ENCODE results near the gene FAM83B.
"Not testable (repeated sequence)": the region's sequence is repeated elsewhere in the genome, so short reads cannot be mapped to it uniquely, and the experiment has no call there.

Gene FAM83B

DNA sequence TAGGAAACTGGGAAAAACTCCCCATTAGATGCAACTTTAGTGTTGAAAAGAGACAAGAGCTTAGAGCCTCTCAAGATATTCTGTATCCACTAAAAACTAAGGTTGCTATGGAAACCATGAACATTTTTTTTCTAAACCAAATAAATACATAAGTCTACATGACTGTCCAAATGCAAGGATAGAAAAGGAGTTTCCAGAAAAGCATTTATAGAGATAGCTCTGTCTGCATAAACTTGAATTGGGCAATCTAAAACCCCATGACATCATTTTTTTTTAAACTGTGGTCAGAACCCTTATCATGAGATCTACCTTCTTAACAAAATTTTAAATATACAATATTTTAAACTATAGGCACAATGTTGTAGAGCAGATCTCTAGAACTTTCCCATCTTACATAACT, 36.4 kb upstream of the FAM83B start:
- Histone ChIP-seq H3K27ac (ENCODE audit: insufficient read depth in 1 of 2, low read depth in 1 of 2, low read length in 2 of 2, poor library complexity in 1 of 2, severe bottlenecking in 2 of 2) (no peak overlapping the region), H3K9me3 (ENCODE audit: control extremely low read depth in 1 of 5, control insufficient read depth in 4 of 5, insufficient read depth in 2 of 5, low read depth in 1 of 5, low read length in 4 of 5) (no peaks in the 10 kb centered on the region), H3K27me3 (replicated peaks in 2 of 5; ENCODE audit: control insufficient read depth in 4 of 5, insufficient read depth in 5 of 5, low read length in 4 of 5) (no peaks in the 10 kb centered on the region), H3K36me3 (ENCODE audit: control insufficient read depth in 4 of 4, insufficient read depth in 4 of 4, low read length in 3 of 4) (no peaks in the 10 kb centered on the region), H3K4me3 (ENCODE audit: control insufficient read depth in 1 of 7, extremely low read depth in 1 of 7, insufficient read depth in 4 of 7, low read depth in 2 of 7, low read length in 6 of 7) (no peak overlapping the region), H3K4me1 (ENCODE audit: control extremely low read depth in 1 of 4, control insufficient read depth in 4 of 4, insufficient read depth in 4 of 4, low read length in 3 of 4) (no peaks in the 10 kb centered on the region)
- ChIA-PET POLR2A (no interaction called here), CTCF (no interaction called here)
- no peak for DNase-seq

DNA sequence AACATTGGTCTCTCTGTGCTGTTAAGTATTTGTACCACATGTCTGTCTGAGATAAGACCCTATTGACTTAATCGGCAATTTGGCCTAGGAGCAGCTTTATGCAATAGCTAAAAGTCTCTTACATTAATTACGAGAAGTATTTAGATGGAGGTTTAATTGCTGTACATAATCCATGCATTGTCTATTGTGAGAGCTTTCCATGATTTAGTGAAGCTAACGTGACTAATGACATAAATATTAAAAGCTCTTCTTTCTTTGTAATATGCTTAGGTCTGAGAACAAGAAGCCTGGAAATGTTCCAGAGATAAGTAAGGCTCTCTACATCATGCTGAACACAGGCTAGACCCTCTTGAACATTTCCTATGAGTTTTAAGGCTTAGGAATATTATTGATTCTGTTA, 32.7 kb upstream of the FAM83B start:
- CTCF ChIA-PET: no interaction called here
- no peaks in the 10 kb centered on the region for H3K36me3 ChIP-seq (ENCODE audit: control insufficient read depth in 4 of 4, insufficient read depth in 4 of 4, low read length in 3 of 4)
- no peak for DNase-seq
- WGBS (ENCODE audit: insufficient coverage): 100% methylated on average over 1 of the region's 3 CpGs
- no peak overlapping the region for H3K27ac ChIP-seq (ENCODE audit: insufficient read depth in 1 of 2, low read depth in 1 of 2, low read length in 2 of 2, poor library complexity in 1 of 2, severe bottlenecking in 2 of 2)
- H3K9me3 ChIP-seq (ENCODE audit: control extremely low read depth in 1 of 5, control insufficient read depth in 4 of 5, insufficient read depth in 2 of 5, low read depth in 1 of 5, low read length in 4 of 5): no peaks in the 10 kb centered on the region
- POLR2A ChIA-PET: no interaction called here
- no peak overlapping the region for H3K4me3 ChIP-seq (ENCODE audit: control insufficient read depth in 1 of 7, extremely low read depth in 1 of 7, insufficient read depth in 4 of 7, low read depth in 2 of 7, low read length in 6 of 7)
- no peaks in the 10 kb centered on the region for H3K4me1 ChIP-seq (ENCODE audit: control extremely low read depth in 1 of 4, control insufficient read depth in 4 of 4, insufficient read depth in 4 of 4, low read length in 3 of 4)
- no peaks in the 10 kb centered on the region for H3K27me3 ChIP-seq (replicated peaks in 2 of 5; ENCODE audit: control insufficient read depth in 4 of 5, insufficient read depth in 5 of 5, low read length in 4 of 5)

DNA sequence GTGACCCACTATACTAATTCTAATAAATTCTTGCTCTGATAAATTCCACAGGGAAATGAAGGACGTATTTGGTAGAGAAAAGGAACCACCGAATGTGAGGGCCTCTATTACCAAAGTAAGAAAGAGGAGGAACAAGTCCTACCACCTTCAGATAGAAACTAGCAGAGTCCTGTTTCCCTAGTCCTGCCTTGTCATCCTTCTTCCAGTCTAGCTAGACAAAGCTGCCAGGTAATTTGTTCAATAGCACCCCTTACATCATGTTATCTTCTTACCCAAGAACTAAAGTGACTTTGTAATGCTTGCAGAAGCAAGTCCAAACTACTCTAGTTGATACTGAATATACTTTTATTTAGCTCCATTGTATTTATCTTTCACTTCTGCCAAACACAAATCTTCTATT, 29.3 kb upstream of the FAM83B start:
- Histone ChIP-seq H3K27me3 (replicated peaks in 2 of 5; ENCODE audit: control insufficient read depth in 4 of 5, insufficient read depth in 5 of 5, low read length in 4 of 5) (no peaks in the 10 kb centered on the region), H3K36me3 (ENCODE audit: control insufficient read depth in 4 of 4, insufficient read depth in 4 of 4, low read length in 3 of 4) (no peaks in the 10 kb centered on the region), H3K9me3 (ENCODE audit: control extremely low read depth in 1 of 5, control insufficient read depth in 4 of 5, insufficient read depth in 2 of 5, low read depth in 1 of 5, low read length in 4 of 5) (no peaks in the 10 kb centered on the region), H3K4me3 (ENCODE audit: control insufficient read depth in 1 of 7, extremely low read depth in 1 of 7, insufficient read depth in 4 of 7, low read depth in 2 of 7, low read length in 6 of 7) (no peak overlapping the region), H3K4me1 (ENCODE audit: control extremely low read depth in 1 of 4, control insufficient read depth in 4 of 4, insufficient read depth in 4 of 4, low read length in 3 of 4) (no peaks in the 10 kb centered on the region), H3K27ac (ENCODE audit: insufficient read depth in 1 of 2, low read depth in 1 of 2, low read length in 2 of 2, poor library complexity in 1 of 2, severe bottlenecking in 2 of 2) (no peak overlapping the region)
- WGBS (ENCODE audit: insufficient coverage): no CpG with 5 or more reads among the region's 2 CpGs
- ChIA-PET POLR2A (no interaction called here), CTCF (no interaction called here)
- no peak for DNase-seq

DNA sequence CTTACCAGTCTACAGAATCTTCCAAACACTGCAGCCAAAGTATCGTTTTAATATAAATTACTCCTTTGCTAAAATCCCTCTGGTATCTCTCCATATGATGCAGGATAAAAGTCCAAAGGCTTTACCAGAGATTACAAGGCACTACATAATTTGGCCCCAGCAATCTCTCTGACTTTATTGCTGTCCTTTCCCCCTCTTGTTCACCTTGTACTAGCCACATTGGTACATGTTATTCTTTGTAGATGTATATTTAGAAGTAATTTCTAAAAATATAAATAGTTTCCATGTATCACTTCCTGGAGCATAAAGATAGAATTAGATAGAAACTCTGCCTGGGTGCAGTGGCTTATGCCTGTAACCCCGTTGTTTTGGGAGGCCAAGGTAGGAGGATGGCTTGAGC, 28.7 kb upstream of the FAM83B start:
- Histone ChIP-seq H3K4me3 (ENCODE audit: control insufficient read depth in 1 of 7, extremely low read depth in 1 of 7, insufficient read depth in 4 of 7, low read depth in 2 of 7, low read length in 6 of 7) (no peak overlapping the region), H3K27me3 (replicated peaks in 2 of 5; ENCODE audit: control insufficient read depth in 4 of 5, insufficient read depth in 5 of 5, low read length in 4 of 5) (no peaks in the 10 kb centered on the region), H3K36me3 (ENCODE audit: control insufficient read depth in 4 of 4, insufficient read depth in 4 of 4, low read length in 3 of 4) (no peaks in the 10 kb centered on the region), H3K4me1 (ENCODE audit: control extremely low read depth in 1 of 4, control insufficient read depth in 4 of 4, insufficient read depth in 4 of 4, low read length in 3 of 4) (no peaks in the 10 kb centered on the region), H3K9me3 (ENCODE audit: control extremely low read depth in 1 of 5, control insufficient read depth in 4 of 5, insufficient read depth in 2 of 5, low read depth in 1 of 5, low read length in 4 of 5) (no peaks in the 10 kb centered on the region), H3K27ac (ENCODE audit: insufficient read depth in 1 of 2, low read depth in 1 of 2, low read length in 2 of 2, poor library complexity in 1 of 2, severe bottlenecking in 2 of 2) (no peak overlapping the region)
- 100% methylated on average over 1 of the region's 2 CpGs for WGBS (ENCODE audit: insufficient coverage)
- POLR2A ChIA-PET: no interaction called here
- no peak for DNase-seq
- CTCF ChIA-PET: no interaction called here

DNA sequence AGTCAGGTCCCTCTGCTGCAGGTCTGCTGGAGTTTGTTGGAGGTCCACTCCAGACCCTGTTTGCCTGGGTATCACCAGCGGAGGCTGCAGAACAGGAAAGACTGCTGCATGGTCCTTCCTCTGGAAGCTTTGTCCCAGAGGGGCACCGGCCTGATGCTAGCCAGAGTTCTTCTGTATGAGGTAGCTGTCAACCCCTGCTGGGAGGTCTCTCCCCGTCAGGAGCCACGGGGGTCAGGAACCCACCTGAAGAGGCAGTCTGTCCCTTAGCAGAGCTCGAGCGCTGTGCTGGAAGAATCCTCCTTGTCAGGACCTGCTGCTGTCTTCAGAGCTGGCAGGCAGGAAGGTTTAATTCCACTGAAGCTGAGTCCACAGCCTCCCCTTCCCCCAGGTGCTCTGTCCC, 22.3 kb upstream of the FAM83B start:
- DNase-seq; POLR2A ChIA-PET; H3K9me3 ChIP-seq (ENCODE audit: control extremely low read depth in 1 of 5, control insufficient read depth in 4 of 5, insufficient read depth in 2 of 5, low read depth in 1 of 5, low read length in 4 of 5); H3K27ac ChIP-seq (ENCODE audit: insufficient read depth in 1 of 2, low read depth in 1 of 2, low read length in 2 of 2, poor library complexity in 1 of 2, severe bottlenecking in 2 of 2); H3K4me3 ChIP-seq (ENCODE audit: control insufficient read depth in 1 of 7, extremely low read depth in 1 of 7, insufficient read depth in 4 of 7, low read depth in 2 of 7, low read length in 6 of 7); H3K4me1 ChIP-seq (ENCODE audit: control extremely low read depth in 1 of 4, control insufficient read depth in 4 of 4, insufficient read depth in 4 of 4, low read length in 3 of 4); H3K27me3 ChIP-seq (replicated peaks in 2 of 5; ENCODE audit: control insufficient read depth in 4 of 5, insufficient read depth in 5 of 5, low read length in 4 of 5); H3K36me3 ChIP-seq (ENCODE audit: control insufficient read depth in 4 of 4, insufficient read depth in 4 of 4, low read length in 3 of 4); CTCF ChIA-PET: not testable (repeated sequence)
- WGBS (ENCODE audit: insufficient coverage): 88% methylated on average over 5 of the region's 6 CpGs

DNA sequence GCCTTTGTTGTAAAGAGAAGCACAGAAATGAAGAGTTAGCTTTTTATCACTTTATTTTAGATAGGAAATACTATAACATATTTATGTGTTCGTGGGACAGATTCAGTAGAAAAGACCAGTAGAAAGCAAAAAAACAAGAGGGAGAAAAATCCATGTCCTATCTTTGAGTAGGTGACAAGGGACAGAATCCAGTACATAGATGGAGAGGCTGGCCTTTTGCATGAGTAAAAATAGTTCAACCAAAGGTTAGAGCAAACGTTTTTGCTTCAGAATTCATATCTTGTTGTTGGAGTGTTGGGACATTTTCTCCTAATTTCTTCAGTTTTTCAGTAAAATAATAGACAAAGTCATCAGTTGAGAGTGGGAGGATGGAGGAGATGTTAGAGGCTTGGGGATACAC, 19.6 kb upstream of the FAM83B start:
- WGBS (ENCODE audit: insufficient coverage): 82% methylated on average over 2 of the region's 2 CpGs
- H3K4me1 ChIP-seq (ENCODE audit: control extremely low read depth in 1 of 4, control insufficient read depth in 4 of 4, insufficient read depth in 4 of 4, low read length in 3 of 4): no peaks in the 10 kb centered on the region
- no peaks in the 10 kb centered on the region for H3K27me3 ChIP-seq (replicated peaks in 2 of 5; ENCODE audit: control insufficient read depth in 4 of 5, insufficient read depth in 5 of 5, low read length in 4 of 5)
- no peaks in the 10 kb centered on the region for H3K36me3 ChIP-seq (ENCODE audit: control insufficient read depth in 4 of 4, insufficient read depth in 4 of 4, low read length in 3 of 4)
- peaks cover 0 to 2% (median 0%) of the 10 kb centered on the region in 5 experiments for H3K9me3 ChIP-seq (ENCODE audit: control extremely low read depth in 1 of 5, control insufficient read depth in 4 of 5, insufficient read depth in 2 of 5, low read depth in 1 of 5, low read length in 4 of 5)
- DNase-seq: no peak
- H3K4me3 ChIP-seq (ENCODE audit: control insufficient read depth in 1 of 7, extremely low read depth in 1 of 7, insufficient read depth in 4 of 7, low read depth in 2 of 7, low read length in 6 of 7): no peak overlapping the region
- CTCF ChIA-PET: no interaction called here
- no peak overlapping the region for H3K27ac ChIP-seq (ENCODE audit: insufficient read depth in 1 of 2, low read depth in 1 of 2, low read length in 2 of 2, poor library complexity in 1 of 2, severe bottlenecking in 2 of 2)
- POLR2A ChIA-PET: no interaction called here

DNA sequence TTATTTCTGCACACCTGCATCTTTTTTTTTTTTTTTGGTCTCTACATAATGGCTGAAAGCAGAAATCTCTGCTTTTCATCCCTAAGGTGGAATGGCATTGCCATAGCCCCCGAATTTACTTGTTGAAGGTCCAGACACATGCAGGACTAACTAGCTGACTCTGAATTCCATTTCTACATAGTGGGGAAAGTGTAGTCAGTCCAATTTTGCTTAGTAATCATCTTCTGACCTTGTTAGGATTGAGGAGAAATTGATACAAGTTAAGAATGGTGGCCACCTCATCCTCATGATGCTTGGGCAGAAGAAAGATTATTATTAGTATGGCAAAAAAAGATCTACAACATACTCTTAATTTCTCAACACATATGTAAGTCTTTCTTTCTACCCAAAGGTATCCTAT, 16.4 kb upstream of the FAM83B start:
- Histone ChIP-seq H3K4me3 (ENCODE audit: control insufficient read depth in 1 of 7, extremely low read depth in 1 of 7, insufficient read depth in 4 of 7, low read depth in 2 of 7, low read length in 6 of 7) (no peak overlapping the region), H3K9me3 (ENCODE audit: control extremely low read depth in 1 of 5, control insufficient read depth in 4 of 5, insufficient read depth in 2 of 5, low read depth in 1 of 5, low read length in 4 of 5) (no peaks in the 10 kb centered on the region), H3K36me3 (ENCODE audit: control insufficient read depth in 4 of 4, insufficient read depth in 4 of 4, low read length in 3 of 4) (no peaks in the 10 kb centered on the region), H3K4me1 (ENCODE audit: control extremely low read depth in 1 of 4, control insufficient read depth in 4 of 4, insufficient read depth in 4 of 4, low read length in 3 of 4) (no peaks in the 10 kb centered on the region), H3K27me3 (replicated peaks in 2 of 5; ENCODE audit: control insufficient read depth in 4 of 5, insufficient read depth in 5 of 5, low read length in 4 of 5) (no peaks in the 10 kb centered on the region), H3K27ac (ENCODE audit: insufficient read depth in 1 of 2, low read depth in 1 of 2, low read length in 2 of 2, poor library complexity in 1 of 2, severe bottlenecking in 2 of 2) (no peak overlapping the region)
- DNase-seq: no peak
- 100% methylated on average over 1 of the region's 1 CpG for WGBS (ENCODE audit: insufficient coverage)
- ChIA-PET CTCF (no interaction called here), POLR2A (no interaction called here)

DNA sequence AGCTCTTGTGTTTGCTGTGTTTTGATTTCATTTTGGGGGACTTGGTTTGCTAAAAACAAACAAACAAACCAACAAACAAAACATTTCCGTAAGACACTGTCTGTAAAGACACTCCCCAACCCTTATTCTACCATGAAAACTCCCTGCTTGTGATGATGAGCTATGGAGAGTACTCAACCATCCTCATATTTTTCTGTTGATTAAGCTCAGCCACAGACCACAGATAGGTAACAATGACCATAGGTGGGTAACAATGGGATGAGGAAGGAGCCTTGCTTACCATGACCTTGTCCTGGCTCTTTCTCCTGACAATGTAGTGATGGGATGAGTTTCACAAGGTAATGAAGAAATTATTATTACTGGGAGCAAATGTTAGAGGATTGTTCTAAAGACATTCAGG, 11.4 kb upstream of the FAM83B start:
- Histone ChIP-seq H3K4me3 (ENCODE audit: control insufficient read depth in 1 of 7, extremely low read depth in 1 of 7, insufficient read depth in 4 of 7, low read depth in 2 of 7, low read length in 6 of 7) (no peak overlapping the region), H3K4me1 (ENCODE audit: control extremely low read depth in 1 of 4, control insufficient read depth in 4 of 4, insufficient read depth in 4 of 4, low read length in 3 of 4) (no peaks in the 10 kb centered on the region), H3K9me3 (ENCODE audit: control extremely low read depth in 1 of 5, control insufficient read depth in 4 of 5, insufficient read depth in 2 of 5, low read depth in 1 of 5, low read length in 4 of 5) (no peaks in the 10 kb centered on the region), H3K27me3 (replicated peaks in 2 of 5; ENCODE audit: control insufficient read depth in 4 of 5, insufficient read depth in 5 of 5, low read length in 4 of 5) (no peaks in the 10 kb centered on the region), H3K27ac (ENCODE audit: insufficient read depth in 1 of 2, low read depth in 1 of 2, low read length in 2 of 2, poor library complexity in 1 of 2, severe bottlenecking in 2 of 2) (no peak overlapping the region), H3K36me3 (ENCODE audit: control insufficient read depth in 4 of 4, insufficient read depth in 4 of 4, low read length in 3 of 4) (no peaks in the 10 kb centered on the region)
- WGBS (ENCODE audit: insufficient coverage): no CpG with 5 or more reads among the region's 1 CpG
- ChIA-PET CTCF (no interaction called here), POLR2A (no interaction called here)
- no peak for DNase-seq
